ENCODE data around the gene KCNH3. TPM values are rescaled to one million over a fixed set of nuclear protein-coding genes. Genes with fewer than 3 reads are reported as not detected.
A peak's percentile ranks its signal among the peaks of the same experiment; 100 is the strongest.

KCNH3 gene
- total RNA-seq, 5 donors from 2014 or later (not counting 1 experiment from before 2014, with no cell fraction given): 3.4 to 8.0 (median 5.5) TPM

- H3K4me3 ChIP-seq (ENCODE audit: control insufficient read depth in 1 of 2, extremely low read depth in 1 of 2, low read length in 1 of 2): no peak overlapping the region
- peaks cover 16 to 51% of the 10 kb centered on the region in 2 experiments for H3K4me1 ChIP-seq (ENCODE audit: control insufficient read depth in 1 of 2, extremely low read depth in 1 of 2, insufficient read depth in 2 of 2, low read length in 2 of 2)
- H3K36me3 ChIP-seq (ENCODE audit: control insufficient read depth in 2 of 2, extremely low read depth in 1 of 2, insufficient read depth in 1 of 2, low read length in 1 of 2): peaks cover 11 to 36% of the 10 kb centered on the region in 2 donors
- no peaks in the 10 kb centered on the region for H3K9me3 ChIP-seq
- ATAC-seq (replicated peaks in 1 of 4) (no peak), DNase-seq (no peak)
- peak overlapping the region in 2 of 3 donors; percentile 98 to 100 for H3K4me3 Mint-ChIP-seq
- no peaks in the 10 kb centered on the region for H3K9me3 Mint-ChIP-seq
- no peaks in the 10 kb centered on the region for H3K27me3 Mint-ChIP-seq
- H3K27me3 ChIP-seq (replicated peaks in 1 of 2; ENCODE audit: control insufficient read depth in 2 of 2, extremely low read depth in 1 of 2, insufficient read depth in 2 of 2, low read length in 1 of 2): no peaks in the 10 kb centered on the region
- 92% methylated on average over 10 of the region's 13 CpGs for WGBS (ENCODE audit: insufficient coverage)
- POLR2A ChIA-PET: interaction anchor here in 1 of 2 donors (0.9 kb wide), 1 partner anchor 9 kb away, joined by 3 read pairs; no protein-coding TSS in a partner anchor
- peaks cover 19% of the 10 kb centered on the region for H3K36me3 Mint-ChIP-seq
- no peak overlapping the region for H3K27ac Mint-ChIP-seq
- no peak overlapping the region for H3K27ac ChIP-seq (ENCODE audit: low read length)
- peaks cover 50 to 67% (median 52%) of the 10 kb centered on the region in 3 donors for H3K4me1 Mint-ChIP-seq
- CTCF ChIA-PET: interaction anchor here in 1 of 2 donors (0.7 kb wide), 1 partner anchor 260 kb away, joined by 4 read pairs; no protein-coding TSS in a partner anchor
Observed at GRCh38 chr12:49566361-49566760, 27.5 kb downstream of the KCNH3 start.

GRCh38 chr12:49567302-49567610 lies 28.4 kb downstream of the KCNH3 start:
- H3K27ac Mint-ChIP-seq: peak overlapping the region; percentile 99 to 100
- ATAC-seq (replicated peaks in 1 of 4): peak; percentile 8 to 14 (median 12)
- DNase-seq: peak in 1 of 35 experiments; percentile 11
- no peaks in the 10 kb centered on the region for H3K27me3 Mint-ChIP-seq
- Histone ChIP-seq H3K27me3 (replicated peaks in 1 of 2; ENCODE audit: control insufficient read depth in 2 of 2, extremely low read depth in 1 of 2, insufficient read depth in 2 of 2, low read length in 1 of 2) (no peaks in the 10 kb centered on the region), H3K4me1 (ENCODE audit: control insufficient read depth in 1 of 2, extremely low read depth in 1 of 2, insufficient read depth in 2 of 2, low read length in 2 of 2) (peaks cover 16 to 51% of the 10 kb centered on the region in 2 experiments), H3K9me3 (no peaks in the 10 kb centered on the region), H3K36me3 (ENCODE audit: control insufficient read depth in 2 of 2, extremely low read depth in 1 of 2, insufficient read depth in 1 of 2, low read length in 1 of 2) (peaks cover 5 to 28% of the 10 kb centered on the region in 2 donors), H3K27ac (ENCODE audit: low read length) (peak overlapping the region; percentile 92), H3K4me3 (ENCODE audit: control insufficient read depth in 1 of 2, extremely low read depth in 1 of 2, low read length in 1 of 2) (peak overlapping the region; percentile 71 to 97)
- H3K36me3 Mint-ChIP-seq: peaks cover 17% of the 10 kb centered on the region
- H3K4me3 Mint-ChIP-seq: peak overlapping the region; percentile 98 to 100 (median 99)
- ChIA-PET POLR2A (interaction anchor here in 1 of 2 donors (0.5 kb wide), 1 partner anchor 12 kb away, joined by 4 read pairs; no protein-coding TSS in a partner anchor), CTCF (interaction anchor here in 1 of 2 donors (0.6 kb wide), 1 partner anchor 209 kb away, joined by 3 read pairs; no protein-coding TSS in a partner anchor)
- WGBS (ENCODE audit: insufficient coverage): 2% methylated on average over 11 of the region's 11 CpGs
- no peaks in the 10 kb centered on the region for H3K9me3 Mint-ChIP-seq
- peaks cover 54 to 71% (median 58%) of the 10 kb centered on the region in 3 donors for H3K4me1 Mint-ChIP-seq

- H3K27me3 ChIP-seq (replicated peaks in 1 of 2; ENCODE audit: control insufficient read depth in 2 of 2, extremely low read depth in 1 of 2, insufficient read depth in 2 of 2, low read length in 1 of 2): no peaks in the 10 kb centered on the region
- H3K9me3 ChIP-seq: no peaks in the 10 kb centered on the region
- ChIA-PET CTCF (interaction anchor here in 1 of 2 donors (0.6 kb wide), 1 partner anchor 209 kb away, joined by 3 read pairs; no protein-coding TSS in a partner anchor), POLR2A (no interaction called here)
- H3K36me3 ChIP-seq (ENCODE audit: control insufficient read depth in 2 of 2, extremely low read depth in 1 of 2, insufficient read depth in 1 of 2, low read length in 1 of 2): peaks cover 5 to 22% of the 10 kb centered on the region in 2 donors
- WGBS (ENCODE audit: insufficient coverage): 0% methylated on average over 47 of the region's 54 CpGs
- peak; percentile 76 to 94 (median 85) for DNase-seq
- no peaks in the 10 kb centered on the region for H3K9me3 Mint-ChIP-seq
- peak within 1 kb of the TSS; percentile 92 for H3K27ac ChIP-seq (ENCODE audit: low read length)
- peak within 1 kb of the TSS; percentile 71 to 97 for H3K4me3 ChIP-seq (ENCODE audit: control insufficient read depth in 1 of 2, extremely low read depth in 1 of 2, low read length in 1 of 2)
- H3K27me3 Mint-ChIP-seq: no peaks in the 10 kb centered on the region
- H3K27ac Mint-ChIP-seq: peak within 1 kb of the TSS; percentile 99 to 100
- peaks cover 54 to 71% (median 58%) of the 10 kb centered on the region in 3 donors for H3K4me1 Mint-ChIP-seq
- ATAC-seq (replicated peaks in 1 of 4): peak; percentile 88 to 93 (median 90)
- H3K4me1 ChIP-seq (ENCODE audit: control insufficient read depth in 1 of 2, extremely low read depth in 1 of 2, insufficient read depth in 2 of 2, low read length in 2 of 2): peaks cover 16 to 51% of the 10 kb centered on the region in 2 experiments
- peak within 1 kb of the TSS; percentile 98 to 100 (median 99) for H3K4me3 Mint-ChIP-seq
- H3K36me3 Mint-ChIP-seq: peaks cover 11% of the 10 kb centered on the region
Observed at GRCh38 chr12:49567611-49568441, 29.0 kb downstream of the KCNH3 start, which contains the start of gene MCRS1. Gene MCRS1, minus strand, starts transcription at chr12:49568142. Its CDS starts 1,411 bp downstream, at chr12:49566731.

- CTCF ChIA-PET: no interaction called here
- peak overlapping the region; percentile 98 to 100 (median 99) for H3K4me3 Mint-ChIP-seq
- Histone ChIP-seq H3K9me3 (no peaks in the 10 kb centered on the region), H3K27ac (ENCODE audit: low read length) (no peak overlapping the region), H3K36me3 (ENCODE audit: control insufficient read depth in 2 of 2, extremely low read depth in 1 of 2, insufficient read depth in 1 of 2, low read length in 1 of 2) (peaks cover under 1 to 14% of the 10 kb centered on the region in 2 donors), H3K4me3 (ENCODE audit: control insufficient read depth in 1 of 2, extremely low read depth in 1 of 2, low read length in 1 of 2) (peak overlapping the region; percentile 71 to 97), H3K4me1 (ENCODE audit: control insufficient read depth in 1 of 2, extremely low read depth in 1 of 2, insufficient read depth in 2 of 2, low read length in 2 of 2) (peaks cover 16 to 51% of the 10 kb centered on the region in 2 experiments), H3K27me3 (replicated peaks in 1 of 2; ENCODE audit: control insufficient read depth in 2 of 2, extremely low read depth in 1 of 2, insufficient read depth in 2 of 2, low read length in 1 of 2) (no peaks in the 10 kb centered on the region)
- peak; percentile 16 to 38 (median 28) for ATAC-seq (replicated peaks in 1 of 4)
- POLR2A ChIA-PET: interaction anchor here (0.6 kb wide), 3 partner anchors 28 to 277 kb away, joined by 4 read pairs; no protein-coding TSS in a partner anchor
- no peak for DNase-seq
- H3K36me3 Mint-ChIP-seq: peaks cover 13% of the 10 kb centered on the region
- peak overlapping the region; percentile 99 to 100 for H3K27ac Mint-ChIP-seq
- H3K9me3 Mint-ChIP-seq: no peaks in the 10 kb centered on the region
- H3K27me3 Mint-ChIP-seq: no peaks in the 10 kb centered on the region
- peaks cover 54 to 69% (median 58%) of the 10 kb centered on the region in 3 donors for H3K4me1 Mint-ChIP-seq
- 0% methylated on average over 15 of the region's 19 CpGs for WGBS (ENCODE audit: insufficient coverage)
Observed at GRCh38 chr12:49568442-49569162, 29.8 kb downstream of the KCNH3 start.

GRCh38 chr12:49577589-49578315 lies 38.9 kb downstream of the KCNH3 start:
- no peaks in the 10 kb centered on the region for H3K9me3 ChIP-seq
- peaks cover 0 to 2% of the 10 kb centered on the region in 2 donors for H3K36me3 ChIP-seq (ENCODE audit: control insufficient read depth in 2 of 2, extremely low read depth in 1 of 2, insufficient read depth in 1 of 2, low read length in 1 of 2)
- peaks cover 0 to 7% of the 10 kb centered on the region in 2 experiments for H3K4me1 ChIP-seq (ENCODE audit: control insufficient read depth in 1 of 2, extremely low read depth in 1 of 2, insufficient read depth in 2 of 2, low read length in 2 of 2)
- WGBS (ENCODE audit: insufficient coverage): 93% methylated on average over 5 of the region's 9 CpGs
- Mint-ChIP-seq H3K4me3 (no peak overlapping the region), H3K4me1 (peaks cover 6 to 25% (median 8%) of the 10 kb centered on the region in 3 donors), H3K27me3 (no peaks in the 10 kb centered on the region), H3K36me3 (peaks cover 13% of the 10 kb centered on the region), H3K27ac (no peak overlapping the region), H3K9me3 (no peaks in the 10 kb centered on the region)
- no peak for DNase-seq
- H3K27me3 ChIP-seq (replicated peaks in 1 of 2; ENCODE audit: control insufficient read depth in 2 of 2, extremely low read depth in 1 of 2, insufficient read depth in 2 of 2, low read length in 1 of 2): no peaks in the 10 kb centered on the region
- ATAC-seq (replicated peaks in 1 of 4): no peak
- no peak overlapping the region for H3K27ac ChIP-seq (ENCODE audit: low read length)
- ChIA-PET POLR2A (no interaction called here), CTCF (interaction anchor here in 1 of 2 donors (0.5 to 1.4 kb wide), 2 partner anchors 68 to 219 kb away, joined by 3 read pairs; no protein-coding TSS in a partner anchor)
- no peak overlapping the region for H3K4me3 ChIP-seq (ENCODE audit: control insufficient read depth in 1 of 2, extremely low read depth in 1 of 2, low read length in 1 of 2)
